HEK293T (cell line): ENCODE data around the gene SUN1.

Experiments used
- ARNT ChIP-seq: fragments of 450-650 bp; IDR thresholded peaks from 2 replicates; pipeline ENCODE4 v1.6.1; 2017; ENCODE audit warnings: mild to moderate bottlenecking
- FOXA1 ChIP-seq: fragments of 450-650 bp; IDR thresholded peaks from 2 replicates; pipeline ENCODE4 v1.6.1; 2016; ENCODE audit warnings: mild to moderate bottlenecking
- FOXK2 ChIP-seq: fragments of 450-650 bp; IDR thresholded peaks from 2 replicates; pipeline ENCODE4 v1.6.1; 2016; ENCODE audit warnings: mild to moderate bottlenecking
- FOXM1 ChIP-seq: fragments of 450-650 bp; IDR thresholded peaks from 2 replicates; pipeline ENCODE4 v1.6.1; 2017; ENCODE audit warnings: mild to moderate bottlenecking, borderline replicate concordance
- HDGF ChIP-seq: fragments of 450-650 bp; IDR thresholded peaks from 2 replicates; pipeline ENCODE4 v1.6.1; 2017; ENCODE audit warnings: antibody characterized with exemption, borderline replicate concordance
- NFRKB ChIP-seq: fragments of 450-650 bp; IDR thresholded peaks from 2 replicates; pipeline ENCODE4 v1.6.1; 2016; ENCODE audit warnings: mild to moderate bottlenecking, moderate library complexity
- SP1 ChIP-seq: fragments of 450-650 bp; IDR thresholded peaks from 2 replicates; pipeline ENCODE4 v1.6.1; 2017
- SUZ12 ChIP-seq: fragments of 450-650 bp; IDR thresholded peaks from 2 replicates; pipeline ENCODE4 v1.6.1; 2016; ENCODE audit warnings: mild to moderate bottlenecking
- TARDBP ChIP-seq: fragments of 450-650 bp; IDR thresholded peaks from 2 replicates; pipeline ENCODE4 v1.6.1; 2016

- TF ChIP-seq ARNT (no peak), NFRKB (no peak), FOXK2 (no peak), FOXM1 (no peak), SUZ12 (no peak), SP1 (no peak), HDGF (no peak), TARDBP (no peak), FOXA1 (no peak)
Measured at GRCh38 chr7:835021-835420, 2.7 kb downstream of the SUN1 start.
